Right lobe of liver (tissue), 4 donors: ENCODE data around the gene FUCA1.

Experiments
- POLR2A ChIP-seq: fragments of 450-650 bp; IDR thresholded peaks from one replicate; pipeline ENCODE4 v1.6.1; 2017; ENCODE audit warnings: antibody characterized with exemption, mild to moderate bottlenecking
- TF ChIP-seq, protein P1 (sequence below), 4 donors: fragments of 200-600 bp in 3 of 4; fragments of 450-650 bp in 1 of 4; IDR thresholded peaks; one replicate each; pipeline versions ENCODE4 v1.5.1 to v1.8.0; 2016 to 2022; ENCODE audit warnings: antibody characterized with exemption in 4 of 4, mild to moderate bottlenecking in 2 of 4
- donor health status: DM: no; HTN: no; CAD: no.
- donor health status: DM: no; HTN: no; CAD: no.
- donor health status: DM: no; HTN: yes; CAD: no.

DNA sequence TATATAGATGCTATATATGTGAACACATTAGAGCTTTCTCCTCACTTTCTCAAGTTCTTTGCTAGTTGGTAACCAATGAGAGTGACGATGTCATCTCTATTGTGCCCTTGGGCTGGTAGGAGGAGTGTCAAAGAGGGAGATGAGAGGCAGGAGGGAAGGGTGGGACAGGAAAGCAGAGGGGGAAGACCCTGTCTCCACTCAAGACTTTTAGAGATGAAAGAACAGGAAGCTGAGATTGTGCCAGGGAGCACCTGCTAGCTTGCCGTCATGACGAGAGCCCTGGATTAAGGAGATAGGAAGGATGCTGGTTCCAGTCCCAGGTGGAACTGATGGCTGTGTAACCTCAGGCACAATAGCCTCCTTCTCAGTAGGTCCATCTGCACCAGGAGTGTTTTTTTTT lies 28.4 kb upstream of the FUCA1 start:
- TF ChIP-seq POLR2A: no peak
- TF ChIP-seq, protein P1, sequence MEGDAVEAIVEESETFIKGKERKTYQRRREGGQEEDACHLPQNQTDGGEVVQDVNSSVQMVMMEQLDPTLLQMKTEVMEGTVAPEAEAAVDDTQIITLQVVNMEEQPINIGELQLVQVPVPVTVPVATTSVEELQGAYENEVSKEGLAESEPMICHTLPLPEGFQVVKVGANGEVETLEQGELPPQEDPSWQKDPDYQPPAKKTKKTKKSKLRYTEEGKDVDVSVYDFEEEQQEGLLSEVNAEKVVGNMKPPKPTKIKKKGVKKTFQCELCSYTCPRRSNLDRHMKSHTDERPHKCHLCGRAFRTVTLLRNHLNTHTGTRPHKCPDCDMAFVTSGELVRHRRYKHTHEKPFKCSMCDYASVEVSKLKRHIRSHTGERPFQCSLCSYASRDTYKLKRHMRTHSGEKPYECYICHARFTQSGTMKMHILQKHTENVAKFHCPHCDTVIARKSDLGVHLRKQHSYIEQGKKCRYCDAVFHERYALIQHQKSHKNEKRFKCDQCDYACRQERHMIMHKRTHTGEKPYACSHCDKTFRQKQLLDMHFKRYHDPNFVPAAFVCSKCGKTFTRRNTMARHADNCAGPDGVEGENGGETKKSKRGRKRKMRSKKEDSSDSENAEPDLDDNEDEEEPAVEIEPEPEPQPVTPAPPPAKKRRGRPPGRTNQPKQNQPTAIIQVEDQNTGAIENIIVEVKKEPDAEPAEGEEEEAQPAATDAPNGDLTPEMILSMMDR (IDR thresholded peaks at IDR 0.05): no peak
